ENCODE results near the gene IDH3G.

- TF ChIP-seq CTCF (IDR thresholded peaks at IDR 0.05) (no peak), POLR2A (IDR thresholded peaks at IDR 0.05) (no peak)
Observed at GRCh38 chrX:153794897-153795816, 982 bp upstream of the IDH3G start.
